ENCODE results near the gene ZFAND3.

Gene ZFAND3

GRCh38 chr6:37826188-37826587 lies 6.7 kb downstream of the ZFAND3 start:
- no peaks in the 10 kb centered on the region for H3K27me3 ChIP-seq (replicated peaks; ENCODE audit: control insufficient read depth, insufficient read depth, low read length, poor library complexity, severe bottlenecking)
- no peak overlapping the region for H3K4me3 ChIP-seq (ENCODE audit: insufficient read depth, low read depth, low read length, poor library complexity, severe bottlenecking)
- H3K9me3 ChIP-seq (ENCODE audit: control insufficient read depth, low read length), result no peaks in the 10 kb centered on the region
- H3K27ac ChIP-seq (ENCODE audit: insufficient read depth, low read length, poor library complexity, severe bottlenecking), result no peak overlapping the region
- no peak for DNase-seq
- no peaks in the 10 kb centered on the region for H3K36me3 ChIP-seq (ENCODE audit: control insufficient read depth, insufficient read depth, low read length)
- H3K4me1 ChIP-seq (ENCODE audit: control insufficient read depth, insufficient read depth, low read length, poor library complexity, severe bottlenecking), result peaks cover 8% of the 10 kb centered on the region

GRCh38 chr6:37826993-37827392 lies 7.5 kb downstream of the ZFAND3 start:
- H3K9me3 ChIP-seq (ENCODE audit: control insufficient read depth, low read length), result no peaks in the 10 kb centered on the region
- no peaks in the 10 kb centered on the region for H3K27me3 ChIP-seq (replicated peaks; ENCODE audit: control insufficient read depth, insufficient read depth, low read length, poor library complexity, severe bottlenecking)
- DNase-seq, result no peak
- H3K4me3 ChIP-seq (ENCODE audit: insufficient read depth, low read depth, low read length, poor library complexity, severe bottlenecking), result no peak overlapping the region
- no peak overlapping the region for H3K27ac ChIP-seq (ENCODE audit: insufficient read depth, low read length, poor library complexity, severe bottlenecking)
- no peaks in the 10 kb centered on the region for H3K36me3 ChIP-seq (ENCODE audit: control insufficient read depth, insufficient read depth, low read length)
- peaks cover 6% of the 10 kb centered on the region for H3K4me1 ChIP-seq (ENCODE audit: control insufficient read depth, insufficient read depth, low read length, poor library complexity, severe bottlenecking)

- Histone ChIP-seq H3K4me3 (ENCODE audit: insufficient read depth, low read depth, low read length, poor library complexity, severe bottlenecking) (no peak overlapping the region), H3K4me1 (ENCODE audit: control insufficient read depth, insufficient read depth, low read length, poor library complexity, severe bottlenecking) (peaks cover 5% of the 10 kb centered on the region), H3K9me3 (ENCODE audit: control insufficient read depth, low read length) (no peaks in the 10 kb centered on the region), H3K27me3 (replicated peaks; ENCODE audit: control insufficient read depth, insufficient read depth, low read length, poor library complexity, severe bottlenecking) (no peaks in the 10 kb centered on the region), H3K36me3 (ENCODE audit: control insufficient read depth, insufficient read depth, low read length) (no peaks in the 10 kb centered on the region), H3K27ac (ENCODE audit: insufficient read depth, low read length, poor library complexity, severe bottlenecking) (no peak overlapping the region)
- no peak for DNase-seq
Measured at GRCh38 chr6:37827603-37828265, 8.2 kb downstream of the ZFAND3 start.

GRCh38 chr6:37830225-37830624 lies 10.7 kb downstream of the ZFAND3 start:
- Histone ChIP-seq H3K4me3 (ENCODE audit: insufficient read depth, low read depth, low read length, poor library complexity, severe bottlenecking) (no peak overlapping the region), H3K4me1 (ENCODE audit: control insufficient read depth, insufficient read depth, low read length, poor library complexity, severe bottlenecking) (no peaks in the 10 kb centered on the region), H3K27me3 (replicated peaks; ENCODE audit: control insufficient read depth, insufficient read depth, low read length, poor library complexity, severe bottlenecking) (no peaks in the 10 kb centered on the region), H3K36me3 (ENCODE audit: control insufficient read depth, insufficient read depth, low read length) (peaks cover 6% of the 10 kb centered on the region), H3K27ac (ENCODE audit: insufficient read depth, low read length, poor library complexity, severe bottlenecking) (no peak overlapping the region), H3K9me3 (ENCODE audit: control insufficient read depth, low read length) (no peaks in the 10 kb centered on the region)
- DNase-seq, result no peak

GRCh38 chr6:37831457-37831856 lies 11.9 kb downstream of the ZFAND3 start:
- DNase-seq, result no peak
- Histone ChIP-seq H3K4me3 (ENCODE audit: insufficient read depth, low read depth, low read length, poor library complexity, severe bottlenecking) (no peak overlapping the region), H3K9me3 (ENCODE audit: control insufficient read depth, low read length) (no peaks in the 10 kb centered on the region), H3K27me3 (replicated peaks; ENCODE audit: control insufficient read depth, insufficient read depth, low read length, poor library complexity, severe bottlenecking) (no peaks in the 10 kb centered on the region), H3K4me1 (ENCODE audit: control insufficient read depth, insufficient read depth, low read length, poor library complexity, severe bottlenecking) (peaks cover 2% of the 10 kb centered on the region), H3K36me3 (ENCODE audit: control insufficient read depth, insufficient read depth, low read length) (peaks cover 6% of the 10 kb centered on the region), H3K27ac (ENCODE audit: insufficient read depth, low read length, poor library complexity, severe bottlenecking) (no peak overlapping the region)

- Histone ChIP-seq H3K36me3 (ENCODE audit: control insufficient read depth, insufficient read depth, low read length) (peaks cover 6% of the 10 kb centered on the region), H3K27ac (ENCODE audit: insufficient read depth, low read length, poor library complexity, severe bottlenecking) (no peak overlapping the region)
- no peak for DNase-seq
Measured at GRCh38 chr6:37835923-37836322, 16.4 kb downstream of the ZFAND3 start.

GRCh38 chr6:37838219-37838921 lies 18.8 kb downstream of the ZFAND3 start:
- no peak for DNase-seq
- H3K4me1 ChIP-seq (ENCODE audit: control insufficient read depth, insufficient read depth, low read length, poor library complexity, severe bottlenecking), result peaks cover 2% of the 10 kb centered on the region
- no peak overlapping the region for H3K4me3 ChIP-seq (ENCODE audit: insufficient read depth, low read depth, low read length, poor library complexity, severe bottlenecking)
- H3K36me3 ChIP-seq (ENCODE audit: control insufficient read depth, insufficient read depth, low read length), result peaks cover 6% of the 10 kb centered on the region
- H3K27ac ChIP-seq (ENCODE audit: insufficient read depth, low read length, poor library complexity, severe bottlenecking), result no peak overlapping the region
- no peaks in the 10 kb centered on the region for H3K9me3 ChIP-seq (ENCODE audit: control insufficient read depth, low read length)
- H3K27me3 ChIP-seq (replicated peaks; ENCODE audit: control insufficient read depth, insufficient read depth, low read length, poor library complexity, severe bottlenecking), result no peaks in the 10 kb centered on the region

More at GRCh38 chr6:37835923-37836322, 16.4 kb downstream of the ZFAND3 start:
- H3K4me1 ChIP-seq (ENCODE audit: control insufficient read depth, insufficient read depth, low read length, poor library complexity, severe bottlenecking), result peaks cover 2% of the 10 kb centered on the region
- no peak overlapping the region for H3K4me3 ChIP-seq (ENCODE audit: insufficient read depth, low read depth, low read length, poor library complexity, severe bottlenecking)
- no peaks in the 10 kb centered on the region for H3K27me3 ChIP-seq (replicated peaks; ENCODE audit: control insufficient read depth, insufficient read depth, low read length, poor library complexity, severe bottlenecking)
- H3K9me3 ChIP-seq (ENCODE audit: control insufficient read depth, low read length), result no peaks in the 10 kb centered on the region

- H3K4me1 ChIP-seq (ENCODE audit: control insufficient read depth, insufficient read depth, low read length, poor library complexity, severe bottlenecking), result peaks cover 2% of the 10 kb centered on the region
- H3K27ac ChIP-seq (ENCODE audit: insufficient read depth, low read length, poor library complexity, severe bottlenecking), result no peak overlapping the region
- H3K27me3 ChIP-seq (replicated peaks; ENCODE audit: control insufficient read depth, insufficient read depth, low read length, poor library complexity, severe bottlenecking), result no peaks in the 10 kb centered on the region
- H3K4me3 ChIP-seq (ENCODE audit: insufficient read depth, low read depth, low read length, poor library complexity, severe bottlenecking), result no peak overlapping the region
- no peaks in the 10 kb centered on the region for H3K36me3 ChIP-seq (ENCODE audit: control insufficient read depth, insufficient read depth, low read length)
- no peaks in the 10 kb centered on the region for H3K9me3 ChIP-seq (ENCODE audit: control insufficient read depth, low read length)
- DNase-seq, result no peak
Measured at GRCh38 chr6:37840143-37840939, 20.8 kb downstream of the ZFAND3 start.

GRCh38 chr6:37840940-37841300 lies 21.4 kb downstream of the ZFAND3 start:
- Histone ChIP-seq H3K36me3 (ENCODE audit: control insufficient read depth, insufficient read depth, low read length) (no peaks in the 10 kb centered on the region), H3K27me3 (replicated peaks; ENCODE audit: control insufficient read depth, insufficient read depth, low read length, poor library complexity, severe bottlenecking) (no peaks in the 10 kb centered on the region), H3K4me1 (ENCODE audit: control insufficient read depth, insufficient read depth, low read length, poor library complexity, severe bottlenecking) (peaks cover 2% of the 10 kb centered on the region), H3K4me3 (ENCODE audit: insufficient read depth, low read depth, low read length, poor library complexity, severe bottlenecking) (no peak overlapping the region), H3K27ac (ENCODE audit: insufficient read depth, low read length, poor library complexity, severe bottlenecking) (no peak overlapping the region), H3K9me3 (ENCODE audit: control insufficient read depth, low read length) (no peaks in the 10 kb centered on the region)
- DNase-seq, result no peak

Data from effector memory CD4-positive, alpha-beta T cell (primary cell).